Measurements from ENCODE around the gene MUC20. TPM values are rescaled to one million over a fixed set of nuclear protein-coding genes. Genes with fewer than 3 reads are reported as not detected.
"Not testable (repeated sequence)": the region's sequence is repeated elsewhere in the genome, so short reads cannot be mapped to it uniquely, and the experiment has no call there.

Gene MUC20
- polyA plus RNA-seq, 1 donor (not counting 4 experiments of a cell fraction or from before 2014, with no cell fraction given), result 0.21 TPM

- H3K9me3 ChIP-seq (ENCODE audit: control insufficient read depth, low read depth, low read length); H3K9ac ChIP-seq (ENCODE audit: control insufficient read depth, extremely low read depth, insufficient read depth, low read length); FAIRE-seq; H3K9me1 ChIP-seq (ENCODE audit: control insufficient read depth, extremely low read depth, insufficient read depth, low read length); H3K4me2 ChIP-seq (ENCODE audit: control insufficient read depth, extremely low read depth, insufficient read depth, low read depth, low read length); H3K27ac ChIP-seq (ENCODE audit: control insufficient read depth, insufficient read depth, low read length); H3K79me2 ChIP-seq (ENCODE audit: control insufficient read depth, insufficient read depth, low read length); H3K4me1 ChIP-seq (ENCODE audit: control insufficient read depth, extremely low read depth, insufficient read depth, low read length); H3K27me3 ChIP-seq (ENCODE audit: control insufficient read depth, extremely low read depth, insufficient read depth, low read length); DNase-seq (ENCODE audit: low read depth, low spot score); dilution Hi-C loops (cut with MboI; ENCODE audit: extremely low pct_ligation_motif_present, low sequenced_read_pairs); H2AFZ ChIP-seq (ENCODE audit: control insufficient read depth, low read length); H4K20me1 ChIP-seq (ENCODE audit: control insufficient read depth, extremely low read depth, insufficient read depth, low read length); H3K4me3 ChIP-seq (ENCODE audit: control insufficient read depth in 2 of 3, extremely low read depth in 1 of 3, insufficient read depth in 2 of 3, low read depth in 1 of 3, low read length in 3 of 3): not testable (repeated sequence)
- H3K36me3 ChIP-seq (ENCODE audit: control insufficient read depth in 2 of 2, extremely low read depth in 1 of 2, insufficient read depth in 2 of 2, low read length in 2 of 2), result peaks cover 19 to 26% of the 10 kb centered on the region in 2 experiments
Measured at GRCh38 chr3:195689184-195690070, 31.4 kb upstream of the MUC20 start.

- H2AFZ ChIP-seq (ENCODE audit: control insufficient read depth, low read length), result no peak overlapping the region
- DNase-seq (ENCODE audit: low read depth, low spot score), result no peak
- TF ChIP-seq CTCF (optimal IDR thresholded peaks at IDR 0.05 in 1 of 3, IDR thresholded peaks at IDR 0.05 in 1 of 3, conservative IDR thresholded peaks at IDR 0.05 in 1 of 3; ENCODE audit: extremely low read depth in 1 of 3, insufficient read depth in 2 of 3, low read length in 3 of 3) (no peak), EZH2 (IDR thresholded peaks at IDR 0.05; ENCODE audit: low read length) (no peak)
- FAIRE-seq, result no peak
- no peaks in the 10 kb centered on the region for H3K9me3 ChIP-seq (ENCODE audit: control insufficient read depth, low read depth, low read length)
- H3K27ac ChIP-seq (ENCODE audit: control insufficient read depth, insufficient read depth, low read length), result no peak overlapping the region
- no peaks in the 10 kb centered on the region for H3K4me1 ChIP-seq (ENCODE audit: control insufficient read depth, extremely low read depth, insufficient read depth, low read length)
- no peaks in the 10 kb centered on the region for H3K27me3 ChIP-seq (ENCODE audit: control insufficient read depth, extremely low read depth, insufficient read depth, low read length)
- no peaks in the 10 kb centered on the region for H3K9me1 ChIP-seq (ENCODE audit: control insufficient read depth, extremely low read depth, insufficient read depth, low read length)
- H4K20me1 ChIP-seq (ENCODE audit: control insufficient read depth, extremely low read depth, insufficient read depth, low read length), result no peaks in the 10 kb centered on the region
- dilution Hi-C loops (cut with MboI; ENCODE audit: extremely low pct_ligation_motif_present, low sequenced_read_pairs), result no loop called here
- no peak overlapping the region for H3K4me3 ChIP-seq (ENCODE audit: control insufficient read depth in 2 of 3, extremely low read depth in 1 of 3, insufficient read depth in 2 of 3, low read depth in 1 of 3, low read length in 3 of 3)
- peaks cover 19 to 28% of the 10 kb centered on the region in 2 experiments for H3K36me3 ChIP-seq (ENCODE audit: control insufficient read depth in 2 of 2, extremely low read depth in 1 of 2, insufficient read depth in 2 of 2, low read length in 2 of 2)
- H3K9ac ChIP-seq (ENCODE audit: control insufficient read depth, extremely low read depth, insufficient read depth, low read length), result no peak overlapping the region
- no peaks in the 10 kb centered on the region for H3K79me2 ChIP-seq (ENCODE audit: control insufficient read depth, insufficient read depth, low read length)
- no peak overlapping the region for H3K4me2 ChIP-seq (ENCODE audit: control insufficient read depth, extremely low read depth, insufficient read depth, low read depth, low read length)
Measured at GRCh38 chr3:195690951-195691350, 29.8 kb upstream of the MUC20 start.

GRCh38 chr3:195691596-195692353 lies 29.0 kb upstream of the MUC20 start:
- H3K9ac ChIP-seq (ENCODE audit: control insufficient read depth, extremely low read depth, insufficient read depth, low read length); FAIRE-seq; H3K9me1 ChIP-seq (ENCODE audit: control insufficient read depth, extremely low read depth, insufficient read depth, low read length); H2AFZ ChIP-seq (ENCODE audit: control insufficient read depth, low read length); DNase-seq (ENCODE audit: low read depth, low spot score); dilution Hi-C loops (cut with MboI; ENCODE audit: extremely low pct_ligation_motif_present, low sequenced_read_pairs); H3K4me2 ChIP-seq (ENCODE audit: control insufficient read depth, extremely low read depth, insufficient read depth, low read depth, low read length); H3K27ac ChIP-seq (ENCODE audit: control insufficient read depth, insufficient read depth, low read length); H3K4me3 ChIP-seq (ENCODE audit: control insufficient read depth in 2 of 3, extremely low read depth in 1 of 3, insufficient read depth in 2 of 3, low read depth in 1 of 3, low read length in 3 of 3); H3K4me1 ChIP-seq (ENCODE audit: control insufficient read depth, extremely low read depth, insufficient read depth, low read length); H3K9me3 ChIP-seq (ENCODE audit: control insufficient read depth, low read depth, low read length); H4K20me1 ChIP-seq (ENCODE audit: control insufficient read depth, extremely low read depth, insufficient read depth, low read length); H3K27me3 ChIP-seq (ENCODE audit: control insufficient read depth, extremely low read depth, insufficient read depth, low read length); H3K79me2 ChIP-seq (ENCODE audit: control insufficient read depth, insufficient read depth, low read length): not testable (repeated sequence)
- peaks cover 17 to 27% of the 10 kb centered on the region in 2 experiments for H3K36me3 ChIP-seq (ENCODE audit: control insufficient read depth in 2 of 2, extremely low read depth in 1 of 2, insufficient read depth in 2 of 2, low read length in 2 of 2)

Measured in keratinocyte (primary cell).